Measurements from ENCODE around the gene TPCN1. TPM values are rescaled to one million over a fixed set of nuclear protein-coding genes. Genes with fewer than 3 reads are reported as not detected.
A peak's percentile ranks its signal among the peaks of the same experiment; 100 is the strongest.

Gene TPCN1
- total RNA-seq, 1 experiment from 2014 or later, result 13.5 TPM

DNA sequence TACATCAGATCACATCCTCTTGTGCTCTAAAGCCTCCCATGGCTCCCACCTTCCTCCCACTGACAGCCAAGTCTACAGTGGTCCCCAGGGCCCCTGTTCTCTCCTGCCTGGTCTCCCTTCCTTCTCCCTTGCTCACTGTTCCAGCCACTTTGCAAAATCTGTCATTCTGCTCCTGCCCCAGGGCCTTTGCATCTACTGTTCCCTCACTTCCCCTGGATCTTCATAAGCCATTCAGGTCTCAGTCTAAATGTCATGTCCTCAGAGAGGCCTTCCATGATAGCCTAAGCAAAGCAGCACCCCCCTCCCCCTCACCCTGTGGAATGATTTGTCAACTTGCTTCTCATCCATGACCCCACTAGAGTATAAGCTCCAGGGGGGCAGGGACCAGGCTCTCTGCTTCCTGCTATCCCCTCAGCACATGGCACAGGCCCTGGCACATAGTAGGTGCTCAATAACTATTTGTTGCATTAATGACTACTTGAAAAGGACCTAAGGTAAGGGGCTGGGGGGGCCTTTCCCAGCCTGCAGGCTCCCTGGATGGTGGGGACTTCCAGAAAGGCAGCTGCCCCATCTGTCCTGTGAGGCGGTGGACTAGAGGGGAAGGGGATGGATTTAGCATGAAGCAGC, 108.6 kb downstream of the TPCN1 start:
- no peak overlapping the region for H2BK120ac ChIP-seq (ENCODE audit: low read depth, low read length, poor library complexity, severe bottlenecking)

More for the DNA sequence above, 108.6 kb downstream of the TPCN1 start:
- Histone ChIP-seq H3K4ac (ENCODE audit: low read depth, low read length) (no peak overlapping the region), H2BK20ac (ENCODE audit: low read depth, low read length, poor library complexity, severe bottlenecking) (no peak overlapping the region), H3K27ac (ENCODE audit: insufficient read length, low read depth, low read length) (no peak overlapping the region), H4K5ac (ENCODE audit: insufficient read length, low read depth, low read length) (no peak overlapping the region), H3K27me3 (ENCODE audit: insufficient read depth, low read length) (peaks cover 3% of the 10 kb centered on the region; the same call in 1 of the 2 replicates), H2BK15ac (ENCODE audit: low read depth, low read length) (no peak overlapping the region), H3T11ph (ENCODE audit: low read length) (no peak overlapping the region), H2AK5ac (ENCODE audit: insufficient read length, low read length) (no peak overlapping the region), H2BK12ac (ENCODE audit: insufficient read length, low read depth, low read length) (no peak overlapping the region), H3K4me2 (ENCODE audit: insufficient read depth, insufficient read length, low read length) (no peak overlapping the region), H3K79me1 (ENCODE audit: insufficient read depth, low read depth, low read length, poor library complexity, severe bottlenecking) (no peaks in the 10 kb centered on the region), H4K91ac (ENCODE audit: insufficient read length, low read depth, low read length) (no peak overlapping the region), H2BK5ac (ENCODE audit: insufficient read length, low read length) (no peak overlapping the region), H3K9ac (ENCODE audit: extremely low read depth, insufficient read length, low read length) (no peak overlapping the region), H4K8ac (replicated peaks; ENCODE audit: insufficient read length, low read depth, low read length) (no peak overlapping the region), H2AFZ (ENCODE audit: low read length) (no peak overlapping the region), H3K18ac (ENCODE audit: insufficient read length, low read depth, low read length) (no peak overlapping the region), H3K56ac (ENCODE audit: insufficient read length, low read depth, low read length) (no peak overlapping the region), H3K23ac (ENCODE audit: insufficient read length, low read depth, low read length) (no peak overlapping the region), H3K79me2 (ENCODE audit: insufficient read depth, low read length) (no peaks in the 10 kb centered on the region), H3K14ac (ENCODE audit: insufficient read depth, low read length) (no peak overlapping the region), H3K4me1 (ENCODE audit: insufficient read depth, low read length) (no peaks in the 10 kb centered on the region), H3K23me2 (ENCODE audit: insufficient read length, low read depth, low read length, poor library complexity, severe bottlenecking) (peaks cover 5% of the 10 kb centered on the region), H4K20me1 (ENCODE audit: control insufficient read depth, insufficient read depth, insufficient read length) (no peaks in the 10 kb centered on the region), H3K9me3 (ENCODE audit: control insufficient read depth, low read depth, low read length) (no peaks in the 10 kb centered on the region)
- H3K36me3 Mint-ChIP-seq (ENCODE audit: insufficient read depth in 1 of 3, low read depth in 3 of 3), result peaks cover 0 to 38% (median 24%) of the 10 kb centered on the region in 3 experiments; a peak in 5 of 7 replicates
- no peak overlapping the region for H3K4me3 Mint-ChIP-seq
- H3K9me3 Mint-ChIP-seq, result no peaks in the 10 kb centered on the region
- peaks cover 16% of the 10 kb centered on the region for H3K27me3 Mint-ChIP-seq (ENCODE audit: low read depth)
- no CpG with 5 or more reads among the region's 1 CpG for WGBS (ENCODE audit: extremely low coverage, insufficient read length, low lambda C conversion rate)
- H3K27ac Mint-ChIP-seq, result peak overlapping the region in 1 of 3 experiments; percentile 76; a peak in 3 of 7 replicates
- no peak for TF ChIP-seq CTCF (conservative IDR thresholded peaks at IDR 0.05)
- H3K4me1 Mint-ChIP-seq, result peaks cover 15 to 16% of the 10 kb centered on the region in 2 experiments
- no peak for DNase-seq

Measured in H9 (cell line).